Stimulated activated CD4-positive, alpha-beta T cell treated with anti-CD3 and anti-CD28 coated beads, Interleukin-1b, Interleukin-23, amount 100 ng/mL, for 4 hours (primary cell): ENCODE data around the gene SNX33.
"Not testable (repeated sequence)": the region's sequence is repeated elsewhere in the genome, so short reads cannot be mapped to it uniquely, and the experiment has no call there.

Source experiments
- DNase-seq, 2 donors: peaks; one replicate each; pipeline ENCODE4 v3.0.0-alpha.2; 2020; ENCODE audit warnings: low read depth in 2 of 2

The SNX33 gene, protein sequence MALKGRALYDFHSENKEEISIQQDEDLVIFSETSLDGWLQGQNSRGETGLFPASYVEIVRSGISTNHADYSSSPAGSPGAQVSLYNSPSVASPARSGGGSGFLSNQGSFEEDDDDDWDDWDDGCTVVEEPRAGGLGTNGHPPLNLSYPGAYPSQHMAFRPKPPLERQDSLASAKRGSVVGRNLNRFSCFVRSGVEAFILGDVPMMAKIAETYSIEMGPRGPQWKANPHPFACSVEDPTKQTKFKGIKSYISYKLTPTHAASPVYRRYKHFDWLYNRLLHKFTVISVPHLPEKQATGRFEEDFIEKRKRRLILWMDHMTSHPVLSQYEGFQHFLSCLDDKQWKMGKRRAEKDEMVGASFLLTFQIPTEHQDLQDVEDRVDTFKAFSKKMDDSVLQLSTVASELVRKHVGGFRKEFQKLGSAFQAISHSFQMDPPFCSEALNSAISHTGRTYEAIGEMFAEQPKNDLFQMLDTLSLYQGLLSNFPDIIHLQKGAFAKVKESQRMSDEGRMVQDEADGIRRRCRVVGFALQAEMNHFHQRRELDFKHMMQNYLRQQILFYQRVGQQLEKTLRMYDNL

DNA sequence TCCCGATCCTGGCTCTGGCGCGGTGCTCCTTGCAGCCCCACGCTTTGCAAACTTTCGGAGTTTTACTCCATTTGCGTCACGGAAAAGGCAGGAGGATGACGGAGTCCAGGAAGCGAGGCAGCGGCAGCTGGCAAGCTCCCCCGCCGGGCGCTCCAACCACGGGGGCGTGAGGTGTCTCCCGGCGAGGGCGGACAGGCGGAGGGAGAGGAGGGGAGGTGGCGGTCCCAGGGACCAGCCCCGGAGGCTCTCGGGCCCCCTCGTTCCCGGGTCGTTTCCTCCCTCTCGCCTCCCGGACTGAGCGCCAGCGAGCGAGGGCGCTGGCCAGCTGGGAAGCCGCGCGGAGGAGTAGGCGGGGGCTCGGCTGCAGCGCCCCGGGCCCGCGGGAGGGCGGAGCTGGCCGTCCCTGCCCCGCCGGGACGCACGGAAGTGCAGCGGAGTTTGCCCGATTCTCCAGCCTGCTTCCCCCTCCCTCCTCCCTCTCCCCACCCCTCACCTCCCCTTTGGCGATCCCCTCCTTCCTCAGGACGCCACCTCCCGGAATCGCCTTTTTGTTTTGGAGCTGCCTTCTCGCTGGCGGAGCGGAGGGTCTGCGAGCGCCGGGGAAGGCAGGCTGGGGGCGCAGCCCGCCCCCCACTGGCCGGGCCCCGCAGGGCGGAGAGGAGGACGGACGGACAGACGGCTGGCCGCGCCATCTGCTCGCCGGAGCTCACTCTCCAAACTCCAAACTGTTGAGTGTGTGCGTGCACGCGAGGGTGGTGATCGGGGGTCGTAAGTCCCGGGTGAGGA lies at the start of gene SNX33:
SNX33 (plus strand) TSS at position 543 of the 786 bp plus-strand sequence. CDS start 1,191 bp downstream, outside the sequence.
- DNase-seq, result peak; percentile 36 to 39

GRCh38 chr15:75598361-75598760 lies 49.4 kb upstream of the SNX33 start:
- DNase-seq, result no peak

DNA sequence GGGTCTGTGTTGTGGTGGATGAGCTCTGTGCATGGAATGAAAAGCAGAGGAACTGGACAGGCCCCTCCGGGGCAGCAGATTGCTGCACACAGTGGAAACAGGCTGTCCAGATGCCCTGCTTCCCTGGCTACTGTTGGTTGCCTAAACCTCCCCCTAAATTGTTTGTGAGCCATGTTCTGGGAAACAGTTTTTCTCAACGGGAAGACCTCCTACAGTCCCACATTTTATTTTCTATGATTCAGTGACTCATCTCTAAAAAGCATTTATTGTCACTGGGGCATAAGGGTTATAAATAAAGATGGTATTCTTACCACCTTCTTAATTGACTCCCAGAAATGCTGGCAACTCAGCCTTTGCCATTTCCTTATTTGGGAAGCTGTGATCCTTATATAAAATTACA lies 48.3 kb upstream of the SNX33 start:
- no peak for DNase-seq

DNA sequence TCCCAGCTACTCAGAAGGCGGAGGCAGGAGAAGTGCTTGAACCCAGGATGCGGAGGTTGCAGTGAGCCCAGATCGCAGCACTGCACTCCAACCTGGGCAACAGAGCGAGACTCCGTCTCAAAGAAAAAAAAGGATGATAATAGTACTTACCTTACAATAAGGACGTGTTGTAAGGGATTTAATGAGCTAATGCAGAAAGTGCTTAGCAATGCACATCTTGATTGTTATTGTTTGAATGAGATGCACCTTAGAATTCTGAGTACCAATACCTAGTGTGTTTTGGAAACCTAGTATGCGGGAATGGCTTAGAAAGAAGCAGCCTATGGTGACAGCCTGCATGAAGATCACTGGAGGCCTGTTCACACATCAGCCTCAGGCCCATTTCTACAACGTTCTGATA lies 41.7 kb upstream of the SNX33 start:
- no peak for DNase-seq

- no peak for DNase-seq
Measured at GRCh38 chr15:75606711-75607699, 40.7 kb upstream of the SNX33 start.

- no peak for DNase-seq
Measured at GRCh38 chr15:75616766-75617165, 30.9 kb upstream of the SNX33 start.

- no peak for DNase-seq
Measured at GRCh38 chr15:75620058-75620820, 27.5 kb upstream of the SNX33 start.

DNA sequence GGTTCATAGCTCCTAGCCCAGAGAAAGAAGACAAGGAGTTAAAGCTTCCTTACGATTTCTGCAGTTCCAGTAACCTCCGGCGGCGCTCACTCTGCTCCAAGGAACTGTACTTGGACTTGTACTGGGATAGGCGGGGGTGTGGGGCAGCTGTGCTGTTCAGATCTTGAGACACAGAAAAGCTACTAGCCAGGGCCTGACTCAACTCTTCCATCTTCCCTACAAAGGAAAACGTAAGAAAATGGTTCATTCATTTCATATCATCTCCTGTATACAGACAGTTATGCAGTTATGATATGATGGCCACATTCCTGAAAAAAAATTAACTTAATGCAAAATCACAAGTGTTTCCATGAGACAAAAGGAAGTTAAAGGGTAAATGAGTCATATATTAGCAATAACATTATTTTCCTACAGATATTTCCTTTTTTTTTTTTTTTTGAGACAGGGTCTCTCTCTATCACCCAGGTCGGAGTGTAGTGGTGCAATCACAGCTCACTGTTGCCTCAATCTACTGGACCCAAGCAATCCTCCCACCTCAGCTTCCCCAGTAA lies 26.8 kb upstream of the SNX33 start:
- no peak for DNase-seq

DNA sequence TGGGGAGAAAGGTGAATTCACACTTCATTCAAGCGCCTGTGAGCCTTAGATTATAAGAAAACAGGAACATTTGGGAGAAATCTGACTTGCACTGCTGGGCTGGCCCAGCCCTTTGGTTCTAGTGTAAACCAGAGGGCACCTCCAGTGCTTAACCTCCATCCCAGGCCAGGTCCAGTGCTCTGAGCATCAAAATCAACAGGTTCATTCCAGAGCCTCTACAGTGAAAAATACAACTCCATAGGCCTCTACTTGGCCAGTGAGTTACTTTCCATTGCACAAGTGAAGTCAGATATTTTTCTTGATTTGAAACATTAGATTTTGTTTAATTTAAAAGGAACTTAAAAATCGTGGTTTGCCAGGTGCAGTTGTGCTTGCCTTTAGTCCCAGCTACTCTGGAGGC lies 25.2 kb upstream of the SNX33 start:
- no peak for DNase-seq

GRCh38 chr15:75625542-75626347 lies 22.0 kb upstream of the SNX33 start, which contains the start of gene SNUPN:
Gene SNUPN, minus strand, starts transcription at chr15:75625725. Its CDS starts 4,674 bp downstream, at chr15:75621051.
- peak; percentile 90 to 91 for DNase-seq

GRCh38 chr15:75631935-75632334 lies 15.8 kb upstream of the SNX33 start:
- no peak for DNase-seq

DNA sequence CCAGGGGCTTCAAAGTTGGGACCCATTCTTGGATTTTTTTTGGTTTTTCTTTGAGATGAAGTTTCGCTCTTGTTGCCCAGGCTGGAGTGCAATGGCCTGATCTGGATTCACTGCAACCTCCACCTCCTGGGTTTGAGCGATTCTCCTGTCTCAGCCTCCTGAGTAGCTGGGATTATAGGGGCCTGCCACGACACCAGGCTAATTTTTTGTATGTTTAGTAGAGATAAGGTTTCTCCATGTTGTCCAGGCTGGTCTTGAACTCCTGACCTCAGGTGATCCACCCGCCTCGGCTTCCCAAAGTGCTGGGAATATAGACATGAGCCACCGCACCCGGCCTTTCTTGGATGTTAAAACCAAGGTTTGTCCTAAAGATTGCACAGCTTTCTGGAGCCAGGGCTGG lies 13.8 kb upstream of the SNX33 start:
- DNase-seq, result not testable (repeated sequence)

DNA sequence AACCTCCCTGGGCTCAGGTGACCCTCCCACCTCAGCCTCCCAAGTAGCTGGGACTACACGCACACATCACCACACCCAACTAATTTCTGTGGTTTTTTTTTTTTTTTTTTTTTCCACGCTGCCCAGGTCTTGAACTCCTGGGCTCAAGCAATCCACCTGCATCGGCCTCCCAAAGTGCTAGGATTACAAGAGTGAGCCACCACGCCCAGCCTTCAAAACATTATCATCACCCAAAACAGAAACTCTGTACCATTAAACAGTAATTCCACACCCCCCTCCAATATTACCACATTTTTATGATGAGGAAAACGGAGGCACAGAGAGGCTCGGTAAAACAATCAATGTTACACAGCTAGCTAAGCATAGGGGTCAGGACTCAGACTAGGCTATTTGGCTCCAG lies 11.7 kb upstream of the SNX33 start:
- DNase-seq, result no peak

- DNase-seq, result no peak
Measured at GRCh38 chr15:75637245-75638009, 10.3 kb upstream of the SNX33 start.

DNA sequence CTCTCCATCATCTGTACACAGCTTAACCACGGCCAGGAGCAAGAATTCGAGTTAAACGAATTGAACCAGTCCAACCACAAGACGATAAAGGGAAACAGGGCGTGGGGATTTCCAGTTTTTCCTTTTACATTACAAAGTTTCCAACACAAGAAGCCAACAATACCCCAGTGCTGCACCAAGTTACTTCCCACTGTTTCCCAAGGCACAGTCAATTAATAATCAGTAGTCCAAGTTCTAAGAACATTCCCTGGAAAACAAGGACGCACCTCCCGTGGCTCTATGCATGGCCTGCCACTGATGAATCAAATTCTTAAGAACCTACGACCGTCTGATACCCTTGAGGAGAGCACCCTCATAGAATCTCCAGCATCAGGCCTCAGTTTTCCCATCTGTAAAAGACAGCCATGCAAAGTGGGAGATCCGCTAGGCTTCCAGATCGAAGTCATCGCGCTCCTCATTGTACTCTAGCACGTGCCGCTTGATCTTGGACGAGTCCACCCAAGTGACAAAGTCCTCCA lies 8.5 kb upstream of the SNX33 start:
- DNase-seq, result no peak

DNA sequence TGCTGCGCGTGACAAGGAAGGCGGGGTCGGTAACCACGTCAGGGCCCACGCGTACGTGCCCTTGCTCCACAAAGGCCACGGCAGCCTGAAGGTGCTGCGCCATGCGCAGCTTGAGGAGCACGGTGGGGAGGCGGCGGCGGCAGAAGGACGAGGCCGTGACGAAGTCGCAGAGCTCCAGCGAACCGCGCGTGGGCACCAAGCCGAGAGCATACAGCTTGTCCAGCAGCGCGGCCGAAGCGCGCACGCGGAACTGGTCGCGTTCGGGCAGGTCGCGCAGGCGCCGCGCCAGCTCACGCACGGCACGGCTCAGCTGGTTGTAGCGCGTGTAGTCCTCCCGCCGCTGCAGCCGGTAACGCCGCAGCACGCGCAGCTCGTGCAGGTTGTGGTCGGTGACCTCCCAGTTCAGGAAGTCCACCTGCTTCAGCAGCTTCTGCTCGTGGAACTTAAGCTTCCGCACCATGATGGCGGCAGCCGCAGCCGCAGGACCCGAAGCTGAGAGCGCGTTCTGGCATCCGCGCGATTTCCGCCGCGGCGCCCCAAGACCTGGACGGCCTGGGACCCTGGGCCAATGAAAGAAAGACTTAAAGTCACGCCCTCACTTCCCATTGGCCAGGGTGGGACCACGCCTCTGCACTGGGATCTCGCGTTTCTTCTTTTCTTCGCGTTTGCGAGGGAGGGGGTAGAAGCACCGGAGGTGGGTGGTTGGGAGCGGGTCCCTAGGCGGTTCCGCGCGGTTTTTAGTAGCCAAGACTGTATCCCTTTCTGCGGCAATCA lies 7.8 kb upstream of the SNX33 start, which contains the start of gene IMP3:
IMP3 (minus strand) TSS at position 516 of the 774 bp plus-strand sequence; CDS start at position 460, 56 bp downstream.
- DNase-seq, result peak; percentile 83 to 87

DNA sequence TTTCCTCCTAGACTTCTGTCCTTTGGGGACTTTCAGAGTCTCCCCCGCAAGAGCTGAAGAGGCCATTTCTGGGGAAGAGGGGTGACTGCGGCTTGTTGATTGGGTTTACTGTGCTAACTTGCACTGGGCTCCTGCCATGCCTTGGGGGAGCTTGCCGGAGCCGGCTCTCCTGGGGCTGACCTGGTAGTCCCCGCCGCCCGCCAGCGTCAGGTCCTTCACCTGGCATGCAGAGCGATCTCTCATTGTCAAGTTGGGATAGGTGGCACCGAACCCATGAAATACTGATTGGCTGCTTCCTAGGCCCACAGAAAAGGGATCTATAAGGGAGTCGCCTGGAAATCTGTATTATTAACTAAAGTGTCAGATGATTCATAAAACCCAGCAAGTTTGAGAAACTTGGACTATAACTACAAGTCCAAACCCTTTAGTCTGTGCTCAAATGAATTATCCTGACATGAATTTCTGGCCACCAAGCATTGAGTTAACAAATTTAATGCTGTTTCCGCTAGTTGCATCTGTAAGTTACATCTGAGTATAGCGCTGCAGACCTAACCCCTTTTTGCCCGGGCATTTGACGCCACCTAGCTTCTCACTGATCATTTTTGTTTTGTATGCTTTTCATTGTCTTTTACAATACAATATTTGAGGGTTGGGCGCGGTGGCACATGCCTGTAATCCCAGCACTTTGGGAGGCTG lies 7.1 kb upstream of the SNX33 start:
- peak; percentile 17 to 40 for DNase-seq
